ENCODE data around the gene LCK.

DNA sequence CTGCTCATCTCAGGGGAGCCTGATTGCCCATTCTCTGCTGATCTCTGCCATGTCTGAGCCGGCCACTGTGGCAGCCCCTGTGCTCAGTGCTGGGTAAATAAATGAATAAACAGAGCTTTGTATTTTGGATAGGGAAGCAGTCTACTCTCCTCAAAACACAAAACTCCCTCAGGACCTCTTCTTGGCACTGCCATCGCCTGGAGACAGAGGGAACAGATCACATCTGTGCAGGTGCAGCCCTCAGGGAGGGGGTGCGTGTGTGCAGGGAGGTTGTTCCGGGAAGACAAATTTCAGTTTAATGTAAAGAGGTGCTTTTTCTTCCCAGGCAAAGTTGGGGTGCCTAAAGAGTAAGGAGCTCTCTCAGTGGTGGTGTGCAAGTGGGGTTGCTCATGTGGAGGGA, 11.7 kb upstream of the LCK start:
- TF ChIP-seq, protein P1, sequence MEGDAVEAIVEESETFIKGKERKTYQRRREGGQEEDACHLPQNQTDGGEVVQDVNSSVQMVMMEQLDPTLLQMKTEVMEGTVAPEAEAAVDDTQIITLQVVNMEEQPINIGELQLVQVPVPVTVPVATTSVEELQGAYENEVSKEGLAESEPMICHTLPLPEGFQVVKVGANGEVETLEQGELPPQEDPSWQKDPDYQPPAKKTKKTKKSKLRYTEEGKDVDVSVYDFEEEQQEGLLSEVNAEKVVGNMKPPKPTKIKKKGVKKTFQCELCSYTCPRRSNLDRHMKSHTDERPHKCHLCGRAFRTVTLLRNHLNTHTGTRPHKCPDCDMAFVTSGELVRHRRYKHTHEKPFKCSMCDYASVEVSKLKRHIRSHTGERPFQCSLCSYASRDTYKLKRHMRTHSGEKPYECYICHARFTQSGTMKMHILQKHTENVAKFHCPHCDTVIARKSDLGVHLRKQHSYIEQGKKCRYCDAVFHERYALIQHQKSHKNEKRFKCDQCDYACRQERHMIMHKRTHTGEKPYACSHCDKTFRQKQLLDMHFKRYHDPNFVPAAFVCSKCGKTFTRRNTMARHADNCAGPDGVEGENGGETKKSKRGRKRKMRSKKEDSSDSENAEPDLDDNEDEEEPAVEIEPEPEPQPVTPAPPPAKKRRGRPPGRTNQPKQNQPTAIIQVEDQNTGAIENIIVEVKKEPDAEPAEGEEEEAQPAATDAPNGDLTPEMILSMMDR (IDR thresholded peaks at IDR 0.05) = no peak
- TF ChIP-seq ZFX (IDR thresholded peaks at IDR 0.05; ENCODE audit: borderline replicate concordance) = no peak

Measured in 22Rv1 (cell line).